HPDE6-E6E7 (cell line): ENCODE results near the gene RTN4.
"Not testable (repeated sequence)": the region's sequence is repeated elsewhere in the genome, so short reads cannot be mapped to it uniquely, and the experiment has no call there.

Experiments
- DNase-seq: peaks from one replicate; pipeline ENCODE4 v3.0.0; 2011; ENCODE audit warnings: missing footprints; ENCODE audit errors: extremely low spot score

The RTN4 gene

DNA sequence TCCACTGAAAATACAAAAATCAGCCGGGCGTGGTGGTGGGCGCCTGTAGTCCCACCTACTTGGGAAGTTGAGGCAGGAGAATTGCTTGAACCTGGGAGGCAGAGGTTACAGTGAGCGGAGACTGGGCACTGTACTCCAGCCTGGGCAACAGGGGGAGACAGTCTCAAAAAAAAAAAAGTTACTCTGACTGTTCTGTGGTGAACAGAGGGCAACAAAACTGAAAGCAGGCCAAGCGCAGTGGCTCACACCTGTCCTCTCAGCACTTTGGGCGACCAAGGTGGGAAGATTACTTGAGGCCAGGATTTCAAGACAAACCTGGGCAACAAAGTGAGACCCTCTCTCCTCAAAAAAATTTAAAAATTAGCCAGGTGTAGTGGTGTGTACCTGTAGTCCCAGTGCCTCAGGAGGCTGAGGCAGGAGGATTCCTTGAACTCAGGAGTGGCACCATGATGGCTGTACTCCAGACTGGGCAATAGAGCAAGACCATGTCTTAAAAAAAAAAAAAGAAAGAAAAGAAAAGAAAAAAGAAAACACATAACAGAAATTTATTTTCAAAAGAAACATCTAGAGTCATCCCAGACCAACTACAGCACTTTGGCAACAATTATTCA, 13.6 kb upstream of the RTN4 start:
- no peak for DNase-seq

DNA sequence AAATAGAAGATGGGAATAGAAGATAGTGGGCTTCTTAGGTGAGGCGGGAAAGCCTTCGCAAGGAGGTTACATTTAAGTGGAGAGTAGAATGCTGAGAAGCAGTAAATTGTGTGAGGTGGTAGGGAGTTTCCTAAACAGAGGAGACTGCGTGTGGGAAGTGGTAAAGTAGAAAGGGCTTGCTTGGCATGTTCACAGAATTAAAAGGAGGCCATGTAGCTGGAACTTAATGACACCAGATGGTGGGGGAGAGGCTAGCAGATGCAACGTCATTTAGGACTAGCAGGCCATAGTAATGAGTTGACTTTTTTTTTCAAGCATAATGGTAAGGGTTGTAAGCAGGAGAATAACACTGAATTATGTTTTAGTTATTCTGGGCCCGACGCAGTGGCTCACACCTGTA, 13.0 kb upstream of the RTN4 start:
- no peak for DNase-seq

DNA sequence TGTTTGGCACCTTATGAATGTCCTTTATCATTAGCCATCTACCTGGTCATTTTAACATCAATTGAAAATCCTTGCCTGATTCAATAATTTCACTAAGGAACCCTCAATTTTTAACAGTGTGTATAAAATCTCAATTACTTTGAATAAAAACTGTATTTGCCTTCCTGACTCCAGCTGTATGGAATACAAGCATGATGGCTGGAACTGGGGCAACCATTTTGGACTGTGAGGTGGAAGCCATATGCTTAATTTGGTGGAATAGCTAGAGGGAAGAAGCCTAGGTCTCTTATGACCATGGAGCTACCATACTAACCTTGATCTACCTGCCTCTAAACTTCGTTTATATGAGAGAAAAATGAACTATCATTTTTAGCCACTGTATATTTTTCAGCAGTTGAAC, 12.5 kb upstream of the RTN4 start:
- no peak for DNase-seq

- DNase-seq = no peak
Observed at GRCh38 chr2:55061523-55062344, 11.5 kb upstream of the RTN4 start.

- no peak for DNase-seq
Observed at GRCh38 chr2:55059793-55060192, 9.5 kb upstream of the RTN4 start.

- no peak for DNase-seq
Observed at GRCh38 chr2:55057474-55057873, 7.2 kb upstream of the RTN4 start.

DNA sequence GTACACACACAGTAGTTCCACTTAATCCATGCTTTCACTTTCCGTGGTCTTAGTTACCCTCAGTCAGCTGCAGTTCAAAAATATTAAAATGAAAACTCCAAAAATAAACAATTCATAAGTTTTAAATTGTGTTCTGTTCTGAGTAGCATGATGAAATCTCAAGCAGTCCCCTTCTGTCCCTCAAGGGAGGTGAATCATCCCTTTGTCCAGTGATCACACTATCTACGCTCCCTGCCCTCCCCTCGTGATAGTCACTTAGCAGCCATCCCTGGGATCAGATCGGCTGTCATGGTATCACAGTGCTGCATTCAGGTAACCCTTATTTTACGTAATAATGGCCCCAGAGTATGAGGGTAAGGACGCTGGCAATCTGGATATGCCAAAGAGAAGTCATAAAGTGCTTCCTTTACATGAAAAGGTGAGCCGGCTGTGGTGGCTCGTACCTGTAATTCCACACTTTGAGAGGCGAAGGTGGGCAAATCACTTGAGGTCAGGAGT, 5.8 kb upstream of the RTN4 start:
- no peak for DNase-seq

- no peak for DNase-seq
Observed at GRCh38 chr2:55054106-55054875, 4.0 kb upstream of the RTN4 start.

DNA sequence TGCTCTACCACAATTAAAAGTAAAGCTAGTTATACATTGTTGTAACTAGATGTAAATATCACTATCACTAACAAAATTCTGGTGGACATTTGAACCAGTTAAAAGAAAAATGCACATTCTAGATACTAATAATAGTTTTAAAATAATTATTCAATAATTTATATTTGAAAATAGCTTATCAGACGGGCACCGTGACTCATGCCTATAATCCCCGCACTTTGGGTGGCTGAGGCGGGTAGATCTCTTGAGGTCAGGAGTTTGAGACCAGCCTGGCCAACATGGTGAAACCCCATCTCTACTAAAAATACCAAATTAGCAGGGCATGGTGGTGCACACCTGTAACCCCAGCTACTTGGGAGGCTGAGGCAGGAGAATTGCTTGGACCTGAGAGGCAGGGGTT, 3.0 kb upstream of the RTN4 start:
- DNase-seq = not testable (repeated sequence)

DNA sequence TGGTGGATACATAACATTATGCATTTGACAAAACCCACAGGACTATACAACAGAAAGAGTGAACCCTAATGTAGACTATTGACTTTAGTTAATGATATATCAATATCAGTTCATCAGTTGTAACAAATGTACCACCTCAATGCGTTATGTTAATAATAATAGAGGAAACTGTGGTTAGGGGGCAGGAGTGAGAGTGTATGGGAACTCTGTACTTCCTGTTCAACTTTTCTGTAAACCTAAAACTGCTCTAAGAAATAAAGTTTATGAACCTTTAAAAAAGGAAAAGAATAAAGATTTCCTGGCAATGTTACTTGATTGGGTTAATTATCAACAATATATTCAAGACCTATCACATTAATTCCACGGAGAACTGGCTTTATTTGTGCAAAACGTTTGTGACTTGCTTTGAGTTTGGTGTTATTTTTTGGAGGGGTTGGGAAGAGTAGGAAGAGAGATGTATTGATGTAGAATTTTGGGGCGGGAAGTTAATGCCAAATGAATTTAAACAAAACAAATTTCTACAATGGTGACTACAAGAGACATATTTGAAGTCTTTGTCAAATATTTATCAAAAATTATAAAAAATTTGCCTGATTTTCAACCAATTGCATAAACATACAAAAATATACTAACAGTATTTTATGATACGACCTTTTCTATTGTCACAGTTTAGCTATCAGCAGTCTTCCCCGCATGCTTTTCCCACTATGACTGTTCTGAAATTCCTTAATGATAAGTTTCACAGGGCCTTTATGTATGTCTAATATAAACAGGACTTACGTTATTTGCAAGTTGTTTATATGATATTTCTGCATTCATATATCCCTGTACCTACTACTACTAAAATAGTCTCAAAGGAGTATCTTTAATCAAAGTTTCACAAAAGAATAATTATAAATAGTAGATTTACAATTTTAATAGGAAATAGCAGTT, 2.1 kb upstream of the RTN4 start:
- DNase-seq = no peak

DNA sequence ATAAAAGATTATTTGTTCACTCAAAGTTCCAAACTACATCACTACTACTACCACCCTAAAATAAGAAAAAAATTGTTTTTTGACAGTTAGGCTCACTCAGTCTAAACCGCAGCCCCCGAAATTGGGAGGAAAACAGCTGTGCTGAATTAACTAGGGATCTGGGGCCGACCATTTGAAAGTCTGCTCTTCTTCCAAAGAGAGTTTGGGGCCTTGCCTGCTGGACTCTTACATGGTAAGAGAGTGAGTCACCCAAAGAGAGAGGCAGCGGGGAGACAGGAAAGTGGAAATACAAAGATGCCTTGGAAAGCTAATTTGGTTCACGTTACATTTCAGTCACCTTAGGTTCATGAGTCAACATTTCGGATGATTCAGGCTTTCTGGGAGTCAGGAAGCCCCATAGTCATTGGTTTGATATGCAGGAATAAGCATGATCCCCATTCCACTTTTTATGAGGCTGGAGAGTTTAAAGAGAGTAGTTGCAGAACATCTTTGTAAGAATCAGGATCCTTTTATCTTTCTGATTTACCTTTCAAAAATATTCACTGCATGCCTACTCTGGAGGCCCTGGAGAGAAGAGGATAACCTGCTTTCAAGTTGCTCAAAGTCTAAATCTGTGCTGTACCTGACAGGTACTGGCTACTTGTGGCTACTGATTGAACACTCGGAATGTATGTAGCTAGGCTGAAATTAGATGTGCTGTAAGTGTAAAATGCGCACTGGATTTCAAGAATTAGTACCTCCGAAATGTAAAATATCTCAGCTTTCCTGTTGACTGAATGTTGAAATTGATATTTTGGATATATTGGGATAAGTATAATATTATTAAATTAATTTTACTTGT, 995 bp upstream of the RTN4 start:
- DNase-seq = peak; percentile 86

DNA sequence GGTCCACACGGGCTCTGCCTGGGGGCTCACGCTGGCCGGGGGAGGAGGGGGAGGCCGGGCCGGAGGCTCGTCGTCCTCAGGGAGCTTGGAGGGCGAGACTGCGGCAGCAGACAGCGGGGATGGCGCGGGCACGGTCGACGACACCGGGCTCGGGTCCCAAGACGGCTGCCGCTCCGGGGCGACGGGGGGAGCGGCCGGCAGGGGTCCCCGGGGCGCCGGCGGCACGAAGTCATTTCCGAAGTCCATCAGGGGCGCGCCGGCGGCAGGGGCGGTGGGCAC, 491 bp downstream of the RTN4 start:
- DNase-seq = no peak

- DNase-seq = peak; percentile 38
Observed at GRCh38 chr2:55049043-55049820, 1.0 kb downstream of the RTN4 start.

DNA sequence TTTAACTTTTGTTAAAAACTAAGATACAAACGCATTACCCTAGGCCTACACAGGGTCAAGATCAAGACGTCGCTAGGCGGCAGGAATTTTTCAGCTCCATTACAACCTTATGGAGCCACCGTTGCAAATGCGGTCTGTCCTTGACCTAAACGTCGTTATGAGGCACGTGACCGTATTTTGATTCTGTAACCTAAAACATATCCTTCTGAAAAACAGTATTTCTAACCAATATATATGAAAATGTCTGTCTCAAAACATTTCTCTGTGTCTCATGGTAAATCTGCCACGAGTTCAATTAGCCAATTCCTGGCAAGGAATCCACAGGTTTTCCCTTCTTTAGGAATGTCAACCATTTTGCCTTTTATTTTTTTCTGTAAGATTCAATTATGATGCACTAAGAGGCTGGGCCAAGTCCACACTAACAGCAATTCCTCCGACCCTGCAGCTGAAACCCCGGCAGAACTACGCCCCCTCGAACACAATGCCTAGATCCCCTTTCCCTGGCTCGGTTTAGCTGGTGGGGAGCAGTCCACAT, 1.7 kb downstream of the RTN4 start:
- DNase-seq = no peak

GRCh38 chr2:55047677-55048299, 2.5 kb downstream of the RTN4 start:
- DNase-seq = no peak

GRCh38 chr2:55045780-55046179, 4.5 kb downstream of the RTN4 start:
- no peak for DNase-seq

DNA sequence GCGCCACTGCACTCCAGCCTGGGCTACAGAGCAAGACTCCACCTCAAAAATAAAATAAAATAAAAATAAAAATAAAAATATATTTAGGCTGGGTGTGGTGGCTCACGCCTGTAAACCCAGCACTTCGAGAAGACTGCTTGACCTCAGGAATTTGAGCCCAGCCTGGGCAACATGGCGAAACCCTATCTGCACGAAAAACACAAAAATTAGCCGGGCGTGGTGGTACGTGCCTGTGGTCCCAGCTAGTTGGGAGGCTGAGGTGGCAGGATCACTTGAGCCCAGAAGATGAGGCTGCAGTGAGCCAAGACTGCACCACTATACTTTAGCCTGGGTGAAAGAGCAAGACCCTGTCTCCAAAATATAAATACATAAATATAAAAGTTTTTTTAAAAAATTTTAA, 6.4 kb downstream of the RTN4 start:
- DNase-seq = no peak

- no peak for DNase-seq
Observed at GRCh38 chr2:55038428-55038827, 11.8 kb downstream of the RTN4 start.

GRCh38 chr2:55035716-55036115, 14.5 kb downstream of the RTN4 start:
- DNase-seq = no peak
